CD14-positive monocyte (primary cell): ENCODE results near the gene KLC1. TPM values are rescaled to one million over a fixed set of nuclear protein-coding genes. Genes with fewer than 3 reads are reported as not detected.
A peak's percentile ranks its signal among the peaks of the same experiment; 100 is the strongest.

Experiments used
- DNase-seq, 3 donors: peaks; one replicate each; pipeline ENCODE4 v3.0.0-alpha.2; 2011 to 2022
- H2AFZ ChIP-seq: 2 replicates; pipeline ENCODE4 v1.6.0; 2012; ENCODE audit warnings: mild to moderate bottlenecking, low read depth, low read length, inconsistent platforms; ENCODE audit not compliant: insufficient read depth, poor library complexity, severe bottlenecking
- H3K27ac ChIP-seq, 2 donors: 1 replicate in 1 of 2; 2 replicates in 1 of 2; pipeline ENCODE4 v1.5.1; 2012 to 2013; ENCODE audit warnings: low read length in 2 of 2, control low read depth in 1 of 2, inconsistent platforms in 1 of 2, low read depth in 1 of 2, mild to moderate bottlenecking in 1 of 2
- H3K27me3 ChIP-seq, 2 donors: one replicate each; pipeline versions ENCODE4 v1.6.0 to v1.6.1; 2011 to 2013; ENCODE audit warnings: low read length in 2 of 2; ENCODE audit not compliant: control insufficient read depth in 2 of 2, insufficient read depth in 2 of 2
- H3K36me3 ChIP-seq, 2 donors: replicated peaks in 1 of 2; 1 replicate in 1 of 2; 2 replicates in 1 of 2; pipeline versions ENCODE4 v1.5.1 to v1.6.1; 2012 to 2013; ENCODE audit warnings: low read length in 2 of 2, control low read depth in 1 of 2, inconsistent platforms in 1 of 2, mild to moderate bottlenecking in 1 of 2; ENCODE audit not compliant: insufficient read depth in 2 of 2, control insufficient read depth in 1 of 2
- H3K4me1 ChIP-seq, 2 donors: 1 replicate in 1 of 2; 2 replicates in 1 of 2; pipeline versions ENCODE4 v1.5.1 to v1.6.1; 2012 to 2013; ENCODE audit warnings: low read length in 2 of 2, control low read depth in 1 of 2, inconsistent platforms in 1 of 2, mild to moderate bottlenecking in 1 of 2, moderate library complexity in 1 of 2; ENCODE audit not compliant: insufficient read depth in 2 of 2, control insufficient read depth in 1 of 2
- H3K4me2 ChIP-seq: replicated peaks from 2 replicates; pipeline ENCODE3; 2012; ENCODE audit warnings: low read length, moderate library complexity, mild to moderate bottlenecking; ENCODE audit not compliant: poor library complexity, severe bottlenecking; ENCODE audit errors: extremely low read depth
- H3K4me3 ChIP-seq, 3 experiments: fragments of 200-600 bp in 1 of 3; sonication (generic) in 1 of 3; replicated peaks in 1 of 3; 1 replicate in 2 of 3; 2 replicates in 1 of 3; pipeline ENCODE4 v1.5.1; 2011 to 2013; ENCODE audit warnings: low read length in 3 of 3, mild to moderate bottlenecking in 3 of 3, control low read depth in 2 of 3, low read depth in 2 of 3, inconsistent platforms in 1 of 3, moderate library complexity in 1 of 3
- H3K79me2 ChIP-seq: 2 replicates; pipeline ENCODE4 v1.6.0; 2012; ENCODE audit warnings: mild to moderate bottlenecking, control low read depth, inconsistent platforms, low read length, moderate library complexity; ENCODE audit not compliant: insufficient read depth
- H3K9ac ChIP-seq: 2 replicates; pipeline ENCODE4 v1.6.0; 2017; ENCODE audit warnings: low read length, mild to moderate bottlenecking; ENCODE audit not compliant: insufficient read depth, poor library complexity, severe bottlenecking
- H3K9me3 ChIP-seq, 2 donors: replicated peaks in 1 of 2; 1 replicate in 1 of 2; 2 replicates in 1 of 2; pipeline versions ENCODE4 v1.5.1 to v1.6.1; 2012 to 2013; ENCODE audit warnings: low read length in 2 of 2, control low read depth in 1 of 2; ENCODE audit not compliant: control insufficient read depth in 1 of 2, insufficient read depth in 1 of 2
- H4K20me1 ChIP-seq: 2 replicates; pipeline ENCODE4 v1.6.0; 2012; ENCODE audit warnings: mild to moderate bottlenecking, low read length, control low read depth, moderate library complexity; ENCODE audit not compliant: insufficient read depth
- H3K27ac Mint-ChIP-seq, 7 donors: one replicate each; pipeline ENCODE4 v1.8.0; 2020; ENCODE audit warnings: mild to moderate bottlenecking in 7 of 7, mixed read lengths in 7 of 7, moderate library complexity in 6 of 7, inconsistent platforms in 2 of 7
- H3K27me3 Mint-ChIP-seq, 3 donors: one replicate each; pipeline ENCODE4 v1.8.0; 2021 to 2022; ENCODE audit warnings: low read depth in 3 of 3, mild to moderate bottlenecking in 3 of 3, mixed read lengths in 3 of 3, moderate library complexity in 3 of 3, inconsistent platforms in 1 of 3
- H3K36me3 Mint-ChIP-seq, 2 donors: one replicate each; pipeline ENCODE4 v1.8.0; 2020; ENCODE audit warnings: mixed read lengths in 2 of 2, inconsistent platforms in 1 of 2, mild to moderate bottlenecking in 1 of 2
- H3K4me1 Mint-ChIP-seq: one replicate; pipeline ENCODE4 v1.8.0; 2020; ENCODE audit warnings: mild to moderate bottlenecking, mixed read lengths
- H3K4me3 Mint-ChIP-seq, 2 donors: one replicate each; pipeline ENCODE4 v1.8.0; 2020; ENCODE audit warnings: mild to moderate bottlenecking in 2 of 2, mixed read lengths in 2 of 2, moderate library complexity in 1 of 2
- H3K9me3 Mint-ChIP-seq, 7 donors: one replicate each; pipeline ENCODE4 v1.8.0; 2020 to 2022; ENCODE audit warnings: mixed read lengths in 7 of 7, mild to moderate bottlenecking in 6 of 7, moderate library complexity in 6 of 7, inconsistent platforms in 2 of 7
- CTCF ChIP-seq: fragments of 200-600 bp; IDR thresholded peaks from one replicate; pipeline ENCODE4 v1.8.0; 2022; ENCODE audit warnings: antibody characterized with exemption, mild to moderate bottlenecking
- WGBS: methylation state at CpG from one replicate; pipeline ENCODE4 v1.1.5; 2013; ENCODE audit warnings: missing lambda C conversion rate; ENCODE audit not compliant: insufficient coverage; 5-methylcytosine and 5-hydroxymethylcytosine counted together
- intact Hi-C, 2 donors: fragments of 100-400 bp; cut with micrococcal nuclease; formaldehyde crosslinking; loops; one replicate each; pipeline versions ENCODE4 v1.15.0 to v1.15.1; 2023
- polyA plus RNA-seq, 3 donors: library from polyadenylated mRNA; depleted of rRNA in 1 of 3; unstranded in 2 of 3; stranded (reverse) in 1 of 3; fragments of 300-500 nt in 2 of 3; fragments of >200 nt in 1 of 3; fragmentation: Illumina TruSeq in 2 of 3; gene quantifications; 1 replicate in 2 of 3; 2 replicates in 1 of 3; pipeline ENCODE4 v1.2.3, GENCODE V29; 2012 to 2021

Gene KLC1
- polyA plus RNA-seq, 3 donors, result 41.5 to 108 (median 46.6) TPM

DNA sequence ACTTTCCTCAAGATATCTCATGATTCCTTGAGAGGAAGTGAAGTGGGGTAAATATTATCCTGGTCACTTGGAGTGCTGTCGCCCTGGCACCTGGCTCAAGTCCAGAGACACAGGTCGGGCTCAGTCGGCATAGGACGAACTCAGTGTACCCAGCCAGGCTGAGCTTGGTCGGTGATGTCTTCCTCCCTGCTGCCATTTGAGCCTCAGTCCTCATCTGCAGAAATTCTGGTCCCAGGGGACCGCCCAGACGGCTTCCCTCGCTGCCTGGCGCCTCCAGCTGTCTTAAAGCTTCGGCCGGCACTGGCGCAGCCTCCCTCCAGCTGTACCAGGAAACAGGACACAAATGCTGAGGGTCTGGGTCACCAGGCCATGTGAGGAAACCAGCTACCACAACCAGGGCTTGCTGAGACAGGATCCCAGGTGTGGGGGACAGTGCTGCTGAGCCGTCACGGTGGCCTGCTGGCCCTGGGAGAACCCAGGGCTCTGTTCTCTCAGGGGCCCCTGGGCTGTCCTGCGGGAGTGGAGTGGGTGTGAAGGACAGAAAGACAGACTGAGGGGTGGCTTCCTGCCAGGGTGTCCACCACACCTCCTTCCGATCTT, 5.0 kb upstream of the KLC1 start:
- H3K9me3 Mint-ChIP-seq, result no peaks in the 10 kb centered on the region
- Histone ChIP-seq H3K36me3 (no peaks in the 10 kb centered on the region), H3K9me3 (no peaks in the 10 kb centered on the region), H3K4me3 (no peak overlapping the region), H3K4me2 (no peak overlapping the region), H4K20me1 (no peaks in the 10 kb centered on the region), H3K27ac (no peak overlapping the region), H3K4me1 (peaks cover 22 to 32% of the 10 kb centered on the region in 2 donors), H3K9ac (no peak overlapping the region), H3K79me2 (no peaks in the 10 kb centered on the region), H2AFZ (no peak overlapping the region), H3K27me3 (peaks cover 0 to 23% of the 10 kb centered on the region in 2 donors)
- 76% methylated on average over 15 of the region's 16 CpGs for WGBS
- no peak overlapping the region for H3K27ac Mint-ChIP-seq
- no peak for DNase-seq
- intact Hi-C loops, result no loop called here
- peak overlapping the region in 1 of 2 donors; percentile 32 for H3K4me3 Mint-ChIP-seq
- H3K27me3 Mint-ChIP-seq, result peaks cover 17 to 39% (median 25%) of the 10 kb centered on the region in 3 donors
- no peak for TF ChIP-seq CTCF
- peaks cover 23% of the 10 kb centered on the region for H3K4me1 Mint-ChIP-seq
- H3K36me3 Mint-ChIP-seq, result peaks cover 0 to 4% of the 10 kb centered on the region in 2 donors

DNA sequence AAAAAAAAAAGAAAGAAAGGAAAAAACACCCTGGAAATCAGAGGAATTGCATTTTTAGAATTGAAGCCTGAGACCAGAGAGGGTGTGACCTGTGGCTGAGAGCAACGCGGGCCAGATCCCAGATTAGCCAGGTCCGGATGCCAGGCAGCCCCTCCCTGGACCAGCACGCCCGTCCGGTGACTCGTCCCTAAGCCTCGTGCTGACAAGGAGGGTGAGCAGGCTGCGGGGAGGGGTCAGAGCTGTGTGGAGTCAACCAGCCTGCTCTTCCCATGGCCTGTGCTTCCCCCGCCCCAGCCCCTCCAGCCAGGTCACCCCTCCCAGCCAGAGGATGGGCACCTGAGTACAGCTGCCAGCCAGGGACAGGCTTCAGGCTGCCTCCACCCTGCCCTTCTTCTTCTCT, 4.2 kb upstream of the KLC1 start:
- peaks cover under 1% of the 10 kb centered on the region for H4K20me1 ChIP-seq
- H3K36me3 ChIP-seq, result no peaks in the 10 kb centered on the region
- peak overlapping the region; percentile 65 for H2AFZ ChIP-seq
- Mint-ChIP-seq H3K4me3 (peak overlapping the region in 1 of 2 donors; percentile 32), H3K27me3 (peaks cover 17 to 39% (median 21%) of the 10 kb centered on the region in 3 donors), H3K27ac (no peak overlapping the region), H3K36me3 (peaks cover 0 to 4% of the 10 kb centered on the region in 2 donors), H3K9me3 (no peaks in the 10 kb centered on the region), H3K4me1 (peaks cover 24% of the 10 kb centered on the region)
- peaks cover 8% of the 10 kb centered on the region for H3K79me2 ChIP-seq
- H3K4me3 ChIP-seq, result no peak overlapping the region
- H3K27ac ChIP-seq, result no peak overlapping the region
- peaks cover 0 to 23% of the 10 kb centered on the region in 2 donors for H3K27me3 ChIP-seq
- TF ChIP-seq CTCF, result no peak
- H3K4me2 ChIP-seq, result peak overlapping the region; percentile 7
- peaks cover 23 to 35% of the 10 kb centered on the region in 2 donors for H3K4me1 ChIP-seq
- no peaks in the 10 kb centered on the region for H3K9me3 ChIP-seq
- intact Hi-C loops, result loop anchor here (5.0 kb wide), 2 partner anchors 63 to 92 kb away; partner anchors contain the start of genes BAG5 (in 1 of the 2), COA8 (in 1 of the 2), XRCC3 (in 1 of the 2) and ZFYVE21 (in 1 of the 2)
- peak in 1 of 3 donors; percentile 48 for DNase-seq
- WGBS, result 30% methylated on average over 10 of the region's 10 CpGs
- H3K9ac ChIP-seq, result no peak overlapping the region
